GM20431 (cell line): ENCODE measurements around the gene GBP1.
"Not testable (repeated sequence)": the region's sequence is repeated elsewhere in the genome, so short reads cannot be mapped to it uniquely, and the experiment has no call there.

Experiments
- in situ Hi-C: fragments of 300-500 bp; cut with MseI, MboI; formaldehyde crosslinking; loops from one replicate; pipeline ENCODE4 v1.15.0; 2020; ENCODE audit warnings: low sequenced_read_pairs; ENCODE audit not compliant: unreplicated experiment

The GBP1 gene

GRCh38 chr1:89023026-89023425, 42.0 kb downstream of the GBP1 start:
- in situ Hi-C loops: no loop called here

DNA sequence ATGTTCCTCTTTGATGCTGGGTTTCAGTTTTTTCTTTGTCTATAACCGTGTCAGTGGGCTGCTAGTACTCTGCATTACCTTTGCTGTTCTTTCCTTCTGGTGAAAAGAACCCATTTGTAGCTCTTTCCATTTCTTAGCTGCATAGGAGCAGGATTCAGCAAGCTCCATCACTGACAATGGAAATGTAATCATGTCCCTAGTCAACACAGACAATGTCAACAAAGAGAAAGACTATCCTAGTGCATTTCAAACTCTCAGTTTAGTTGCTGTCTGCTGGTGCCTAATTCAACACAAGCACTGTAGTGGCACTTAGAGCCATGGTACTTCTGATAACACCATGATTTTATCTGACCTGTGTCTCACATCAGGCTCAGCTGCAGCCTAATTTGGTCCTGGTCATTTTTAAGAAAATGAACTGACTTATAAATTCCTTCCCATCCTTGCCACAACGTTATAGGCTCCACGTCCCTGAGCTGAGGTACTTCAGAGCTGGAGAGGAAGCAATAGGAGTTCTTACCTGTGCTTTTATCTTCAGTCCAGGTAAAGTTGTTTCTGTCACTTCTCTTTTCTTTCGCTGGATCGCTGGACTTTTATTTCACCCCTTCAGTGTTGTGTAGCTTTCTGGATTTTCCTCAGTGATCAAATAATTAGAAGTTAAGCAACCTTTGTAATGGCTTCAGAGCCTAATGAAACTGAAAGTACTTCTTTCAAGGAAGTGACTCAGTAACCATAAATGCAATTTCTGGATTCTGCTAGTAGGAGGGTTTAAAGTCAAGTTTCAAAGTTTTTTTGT, 42.6 kb downstream of the GBP1 start, which contains the start of gene GBP3:
Gene GBP3 (minus strand): TSS at position 700 of the 793 bp plus-strand sequence. CDS start 2,145 bp downstream, outside the sequence.
- in situ Hi-C loops: no loop called here

DNA sequence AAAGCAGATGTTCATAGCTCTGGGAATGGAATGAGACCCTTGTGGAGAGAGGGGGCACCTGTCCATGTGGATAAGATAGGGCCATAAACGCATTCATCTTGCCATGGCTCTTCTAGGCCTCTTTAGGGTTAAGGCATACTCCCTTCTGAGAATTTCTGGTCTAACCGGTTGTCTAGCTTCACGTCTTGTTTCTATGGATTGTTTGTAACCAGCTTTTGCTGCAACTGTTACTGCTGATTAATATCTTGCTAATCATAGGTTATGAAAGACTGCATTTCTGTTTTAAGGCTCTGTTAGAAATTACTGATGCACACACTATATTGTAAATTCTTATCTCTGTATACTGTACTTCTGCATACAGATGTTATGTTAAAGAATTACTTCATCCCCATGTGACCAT, 46.7 kb downstream of the GBP1 start:
- in situ Hi-C loops: not testable (repeated sequence)

DNA sequence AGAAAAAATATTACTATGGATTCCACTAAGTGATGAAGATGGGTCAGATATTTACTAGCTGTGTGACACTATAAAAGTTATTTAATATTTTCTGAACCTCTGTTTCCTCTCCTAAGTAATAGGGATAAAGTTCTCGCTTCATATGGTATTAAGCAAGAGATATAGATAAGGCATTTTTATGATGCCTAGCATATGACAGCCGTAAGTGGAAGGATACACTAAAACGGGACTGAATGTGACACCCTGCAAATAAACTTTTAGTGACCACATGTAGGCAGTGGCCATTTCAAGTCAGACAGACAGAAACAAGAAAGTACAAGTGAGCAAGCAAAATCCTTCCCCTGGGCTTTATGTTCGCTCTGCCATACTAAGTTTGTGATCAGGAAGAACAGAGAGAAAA, 56.5 kb downstream of the GBP1 start:
- in situ Hi-C loops: loop anchor here (10.0 kb wide), 1 partner anchor 356 kb away; the partner anchor contains the start of gene GBP6

- in situ Hi-C loops: loop anchor here (10.0 kb wide), 1 partner anchor 359 kb away; the partner anchor contains the start of gene GBP6
Measured at GRCh38 chr1:89005286-89006151, 59.5 kb downstream of the GBP1 start.
